PC-3 (cell line): ENCODE data around the gene PDCD2. TPM values are rescaled to one million over a fixed set of nuclear protein-coding genes. Genes with fewer than 3 reads are reported as not detected.

Source experiments
- ATAC-seq: fragments of 200-7000 bp; cut with Tn5 transposase; 2 replicates; pipeline ENCODE4 v1.9.1; 2020; ENCODE audit warnings: mild to moderate bottlenecking, moderate library complexity
- BruUV-seq: library from RNA; stranded (reverse); fragments of 400-500 nt; replicated peaks from 2 replicates; lab custom pipeline; 2021; lab: Mats Ljungman, UMichigan
- CTCF ChIA-PET: fragments of 300-600 bp; sonication (Branson Sonifier 250); formaldehyde crosslinking; loops from one replicate; lab custom pipeline; 2022; ENCODE audit warnings: antibody characterized with exemption; lab: Charles Lee
- POLR2A ChIA-PET: fragments of 300-600 bp; sonication (Branson Sonifier 250); formaldehyde crosslinking; loops from one replicate; lab custom pipeline; 2022; ENCODE audit warnings: antibody characterized with exemption; ENCODE audit not compliant: unreplicated experiment; lab: Charles Lee
- DNase-seq: peaks from one replicate; pipeline ENCODE4 v3.0.0-alpha.2; 2015
- H2AFZ ChIP-seq: fragments of 300-600 bp; sonication (generic); 2 replicates; pipeline ENCODE4 v1.6.0; 2016; ENCODE audit warnings: antibody characterized with exemption, low read length
- H3F3A ChIP-seq: fragments of 300-600 bp; sonication (generic); one replicate; pipeline ENCODE4 v1.6.0; 2017; ENCODE audit warnings: antibody characterized with exemption, low read length, control low read depth, mild to moderate bottlenecking; ENCODE audit not compliant: unreplicated experiment
- H3K27ac ChIP-seq: fragments of 300-600 bp; sonication (generic); 2 replicates; pipeline ENCODE4 v1.5.1; 2016; ENCODE audit warnings: mild to moderate bottlenecking, low read length
- H3K27me3 ChIP-seq: fragments of 300-600 bp; sonication (generic); 2 replicates; pipeline ENCODE4 v1.6.1; 2016; ENCODE audit warnings: low read length, mixed read lengths
- H3K36me3 ChIP-seq: fragments of 300-600 bp; sonication (generic); 2 replicates; pipeline ENCODE4 v1.6.1; 2016; ENCODE audit warnings: low read depth, mixed run types, low read length, mixed read lengths
- H3K4me1 ChIP-seq: fragments of 300-600 bp; sonication (generic); 2 replicates; pipeline ENCODE4 v1.5.1; 2016; ENCODE audit warnings: low read length; ENCODE audit not compliant: insufficient read depth
- H3K4me2 ChIP-seq: fragments of 300-600 bp; sonication (generic); 2 replicates; pipeline ENCODE4 v1.6.0; 2016; ENCODE audit warnings: low read length
- H3K4me3 ChIP-seq: fragments of 300-600 bp; sonication (generic); 2 replicates; pipeline ENCODE4 v1.5.1; 2016; ENCODE audit warnings: mild to moderate bottlenecking, low read length, mixed read lengths
- H3K79me2 ChIP-seq: fragments of 300-600 bp; sonication (generic); 2 replicates; pipeline ENCODE4 v1.6.1; 2017; ENCODE audit warnings: low read length, mixed read lengths
- H3K9ac ChIP-seq: fragments of 300-600 bp; sonication (generic); 2 replicates; pipeline ENCODE4 v1.6.0; 2016; ENCODE audit warnings: mild to moderate bottlenecking, low read length
- H3K9me2 ChIP-seq: fragments of 300-600 bp; sonication (generic); replicated peaks from 2 replicates; pipeline ENCODE4 v1.6.1; 2016; ENCODE audit warnings: mixed run types, low read length, mixed read lengths
- H3K9me3 ChIP-seq: fragments of 300-600 bp; sonication (generic); 2 replicates; pipeline ENCODE4 v1.6.1; 2016; ENCODE audit warnings: low read length, mixed read lengths
- H4K20me1 ChIP-seq: fragments of 300-600 bp; sonication (generic); 2 replicates; pipeline ENCODE4 v1.6.1; 2016; ENCODE audit warnings: low read length, mixed read lengths
- CTCF ChIP-seq: fragments of 300-600 bp; sonication (generic); conservative IDR thresholded peaks from 2 replicates; pipeline ENCODE4 v1.5.1; 2017; ENCODE audit warnings: antibody characterized with exemption, low read depth, mild to moderate bottlenecking, low read length
- EZH2 ChIP-seq: fragments of 300-600 bp; sonication (generic); IDR thresholded peaks from one replicate; pipeline ENCODE4 v1.6.1; 2017; ENCODE audit warnings: antibody characterized with exemption, mild to moderate bottlenecking, low read length; ENCODE audit not compliant: unreplicated experiment
- EZH2phosphoT487 ChIP-seq: fragments of 300-600 bp; sonication (generic); IDR thresholded peaks from 2 replicates; pipeline ENCODE4 v1.6.1; 2018; ENCODE audit warnings: mild to moderate bottlenecking, antibody characterized with exemption, low read length, borderline replicate concordance
- intact Hi-C: fragments of 100-400 bp; cut with micrococcal nuclease; formaldehyde crosslinking; loops from 2 replicates; pipeline ENCODE4 v1.9.0; 2023
- total RNA-seq: library from RNA; depleted of rRNA; stranded (reverse); fragments of >200 nt; gene quantifications from 2 replicates; pipeline ENCODE4 v1.2.3, GENCODE V29; 2014

PDCD2 gene
- total RNA-seq, 1 experiment from 2014 or later: 95.4 TPM

GRCh38 chr6:170553534-170554012 is 30.9 kb downstream of the PDCD2 start:
- H3F3A ChIP-seq: no peaks in the 10 kb centered on the region
- no peaks in the 10 kb centered on the region for H3K27me3 ChIP-seq
- H3K27ac ChIP-seq: peak overlapping the region; percentile 85
- no peak for DNase-seq
- peaks cover 84% of the 10 kb centered on the region for H3K79me2 ChIP-seq
- intact Hi-C loops: loop anchor here (10.0 kb wide), 1 partner anchor 829 kb away; the partner anchor contains the start of gene PHF10
- peak overlapping the region; percentile 98 for H3K4me2 ChIP-seq
- BruUV-seq: no TSS peak
- H3K9me3 ChIP-seq: no peaks in the 10 kb centered on the region
- H3K4me3 ChIP-seq: peak overlapping the region; percentile 97
- peak; percentile 55 for ATAC-seq
- TF ChIP-seq EZH2: no peak
- no peak for TF ChIP-seq EZH2phosphoT487
- TF ChIP-seq CTCF: no peak
- peaks cover 42% of the 10 kb centered on the region for H4K20me1 ChIP-seq
- H2AFZ ChIP-seq: peak overlapping the region; percentile 97
- POLR2A ChIA-PET: interaction anchor here (0.6 kb wide), 1 partner anchor 326 kb away, joined by 3 read pairs; no protein-coding TSS in a partner anchor
- H3K4me1 ChIP-seq: peaks cover 30% of the 10 kb centered on the region; the same call in 1 of the 2 replicates
- H3K9me2 ChIP-seq: no peaks in the 10 kb centered on the region
- H3K36me3 ChIP-seq: peaks cover 17% of the 10 kb centered on the region
- peak overlapping the region; percentile 95 for H3K9ac ChIP-seq
- CTCF ChIA-PET: no interaction called here

- ChIA-PET POLR2A (interaction anchor here (0.6 kb wide), 1 partner anchor 326 kb away, joined by 3 read pairs; no protein-coding TSS in a partner anchor), CTCF (no interaction called here)
- Histone ChIP-seq H3K4me3 (peak within 1 kb of the TSS; percentile 97), H4K20me1 (peaks cover 49% of the 10 kb centered on the region), H3K4me1 (peaks cover 30% of the 10 kb centered on the region; the same call in 1 of the 2 replicates), H3K27me3 (no peaks in the 10 kb centered on the region), H3K4me2 (peak within 1 kb of the TSS; percentile 98), H3K36me3 (peaks cover 23% of the 10 kb centered on the region), H3K79me2 (peaks cover 86% of the 10 kb centered on the region), H3K9ac (peak within 1 kb of the TSS; percentile 95), H2AFZ (peak within 1 kb of the TSS; percentile 97), H3F3A (no peaks in the 10 kb centered on the region), H3K9me3 (no peaks in the 10 kb centered on the region), H3K27ac (peak within 1 kb of the TSS; percentile 85), H3K9me2 (no peaks in the 10 kb centered on the region)
- TF ChIP-seq CTCF (no peak), EZH2phosphoT487 (no peak), EZH2 (no peak)
- BruUV-seq: TSS peak; percentile 54
- intact Hi-C loops: loop anchor here (10.0 kb wide), 1 partner anchor 828 kb away; the partner anchor contains the start of gene PHF10
- DNase-seq (peak; percentile 88), ATAC-seq (peak; percentile 74)
Measured at GRCh38 chr6:170552765-170553533, 31.5 kb downstream of the PDCD2 start, which contains the start of gene PSMB1. Gene PSMB1 (minus strand): TSS chr6:170553307. CDS start chr6:170553242, 65 bp downstream.
